GM12864 (cell line): ENCODE results near the gene ATXN2L.

Source experiments
- DNase-seq: peaks from one replicate; pipeline ENCODE4 v3.0.0-alpha.2; 2011; ENCODE audit warnings: low read depth
- H3K4me3 ChIP-seq: 2 replicates; pipeline ENCODE4 v1.5.1; 2011; ENCODE audit warnings: mild to moderate bottlenecking, low read depth, low read length, control low read depth
- TF ChIP-seq, protein P1 (sequence below): IDR thresholded peaks from 2 replicates; pipeline ENCODE4 v1.5.1; 2011; ENCODE audit warnings: low read depth, mild to moderate bottlenecking, moderate library complexity, low read length, control low read depth, inconsistent platforms; ENCODE audit errors: missing control alignments

The ATXN2L gene

DNA sequence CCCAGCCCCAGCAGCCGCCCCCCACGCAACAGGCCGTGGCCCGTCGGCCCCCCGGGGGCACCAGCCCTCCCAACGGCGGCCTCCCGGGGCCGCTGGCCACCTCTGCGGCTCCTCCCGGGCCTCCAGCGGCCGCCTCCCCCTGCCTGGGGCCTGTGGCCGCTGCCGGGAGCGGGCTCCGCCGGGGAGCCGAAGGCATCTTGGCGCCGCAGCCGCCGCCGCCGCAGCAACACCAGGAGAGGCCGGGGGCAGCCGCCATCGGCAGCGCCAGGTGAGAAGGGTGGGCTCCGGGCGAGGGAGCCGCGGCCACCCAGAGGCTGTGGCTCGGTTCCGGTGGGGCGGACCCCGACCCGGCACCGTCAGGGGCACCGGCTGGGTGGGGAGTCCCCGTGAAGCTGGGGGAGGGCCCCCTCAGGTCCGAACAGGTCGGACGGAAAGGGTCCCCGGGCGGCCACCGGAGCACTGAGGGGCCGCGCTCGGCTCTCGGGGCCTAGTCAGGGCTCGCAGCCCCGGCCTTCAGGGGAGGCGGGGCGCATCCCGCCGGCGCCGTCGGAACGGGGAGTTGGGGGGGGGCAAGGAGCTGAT, 583 bp downstream of the ATXN2L start:
- TF ChIP-seq, protein P1, sequence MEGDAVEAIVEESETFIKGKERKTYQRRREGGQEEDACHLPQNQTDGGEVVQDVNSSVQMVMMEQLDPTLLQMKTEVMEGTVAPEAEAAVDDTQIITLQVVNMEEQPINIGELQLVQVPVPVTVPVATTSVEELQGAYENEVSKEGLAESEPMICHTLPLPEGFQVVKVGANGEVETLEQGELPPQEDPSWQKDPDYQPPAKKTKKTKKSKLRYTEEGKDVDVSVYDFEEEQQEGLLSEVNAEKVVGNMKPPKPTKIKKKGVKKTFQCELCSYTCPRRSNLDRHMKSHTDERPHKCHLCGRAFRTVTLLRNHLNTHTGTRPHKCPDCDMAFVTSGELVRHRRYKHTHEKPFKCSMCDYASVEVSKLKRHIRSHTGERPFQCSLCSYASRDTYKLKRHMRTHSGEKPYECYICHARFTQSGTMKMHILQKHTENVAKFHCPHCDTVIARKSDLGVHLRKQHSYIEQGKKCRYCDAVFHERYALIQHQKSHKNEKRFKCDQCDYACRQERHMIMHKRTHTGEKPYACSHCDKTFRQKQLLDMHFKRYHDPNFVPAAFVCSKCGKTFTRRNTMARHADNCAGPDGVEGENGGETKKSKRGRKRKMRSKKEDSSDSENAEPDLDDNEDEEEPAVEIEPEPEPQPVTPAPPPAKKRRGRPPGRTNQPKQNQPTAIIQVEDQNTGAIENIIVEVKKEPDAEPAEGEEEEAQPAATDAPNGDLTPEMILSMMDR: no peak
- H3K4me3 ChIP-seq: peak overlapping the region; percentile 65
- no peak for DNase-seq

DNA sequence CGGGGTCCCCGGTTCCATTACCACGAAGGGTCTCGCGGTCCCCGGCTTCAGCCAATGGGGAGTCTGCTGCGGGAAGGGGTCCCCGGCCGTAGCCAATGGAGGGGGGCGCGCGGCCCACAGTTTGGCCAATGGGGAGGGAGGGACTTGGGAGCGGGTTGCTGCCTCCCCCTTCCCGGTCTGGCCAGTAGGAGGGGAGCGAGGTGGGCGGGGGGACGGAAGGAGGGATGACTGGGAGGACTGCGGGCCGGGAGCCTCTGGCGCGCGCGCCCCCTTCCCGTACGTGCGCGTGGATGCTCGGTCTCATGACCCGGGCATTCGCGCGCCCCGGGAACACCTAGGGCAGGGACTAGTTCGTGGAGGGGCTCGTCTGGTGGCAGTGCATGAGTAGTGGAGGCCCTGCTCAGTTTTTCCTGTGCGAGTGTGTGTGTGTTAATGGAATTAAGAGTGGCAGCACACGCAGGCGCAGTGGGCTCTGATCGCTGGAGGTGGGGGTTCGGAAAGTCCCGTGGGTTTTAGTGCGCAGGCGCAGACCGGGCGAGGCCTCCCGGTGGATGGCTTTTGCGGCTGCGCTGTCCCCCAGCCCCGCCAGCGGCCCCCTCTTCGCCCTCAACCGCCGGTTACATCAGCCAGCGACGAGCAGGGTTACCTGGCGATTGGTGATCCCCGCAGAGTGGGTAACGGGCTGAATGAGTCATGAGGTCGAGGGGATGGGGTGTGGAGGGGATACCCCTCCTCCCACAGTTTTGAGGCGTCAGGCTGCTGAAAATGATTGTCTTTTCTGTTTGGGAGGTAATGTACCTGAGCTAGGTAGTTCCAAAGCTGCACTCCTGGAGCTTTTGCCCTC, 1.3 kb downstream of the ATXN2L start:
- TF ChIP-seq, protein P1: no peak
- DNase-seq: peak; percentile 89

DNA sequence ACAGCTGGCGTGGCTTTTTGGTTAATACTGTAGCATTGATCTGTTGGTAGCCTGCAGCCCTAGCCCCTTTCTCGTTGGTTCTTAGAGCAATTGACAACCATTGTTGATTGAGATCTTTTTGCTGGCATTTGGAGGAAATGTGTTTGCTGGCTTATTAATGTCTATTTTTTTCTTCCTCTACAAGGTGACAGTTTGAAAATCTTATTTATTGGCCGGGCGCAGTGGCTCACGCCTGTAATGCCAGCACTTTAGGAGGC, 1.8 kb downstream of the ATXN2L start:
- no peak for DNase-seq
- TF ChIP-seq, protein P1: no peak
- peak overlapping the region; percentile 65 for H3K4me3 ChIP-seq

More for the DNA sequence above, 1.3 kb downstream of the ATXN2L start:
- H3K4me3 ChIP-seq: peak overlapping the region; percentile 65

DNA sequence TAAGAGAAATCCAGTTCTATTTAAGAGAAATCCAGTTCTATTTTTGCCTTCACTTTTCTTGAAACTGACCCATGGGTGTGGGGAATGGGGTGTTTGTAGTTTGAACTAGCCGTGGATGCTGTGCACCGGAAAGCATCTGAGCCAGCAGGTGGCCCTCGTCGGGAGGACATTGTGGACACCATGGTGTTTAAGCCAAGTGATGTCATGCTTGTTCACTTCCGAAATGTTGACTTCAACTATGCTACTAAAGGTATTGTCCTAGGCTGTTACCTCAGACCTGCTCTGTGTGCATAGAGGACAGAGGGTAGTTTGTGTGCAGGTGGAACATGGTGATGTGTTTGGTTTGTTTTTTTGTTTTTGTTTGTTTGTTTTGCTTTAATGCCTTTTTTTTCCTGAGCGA, 3.3 kb downstream of the ATXN2L start:
- TF ChIP-seq, protein P1: no peak
- DNase-seq: no peak
- no peak overlapping the region for H3K4me3 ChIP-seq

DNA sequence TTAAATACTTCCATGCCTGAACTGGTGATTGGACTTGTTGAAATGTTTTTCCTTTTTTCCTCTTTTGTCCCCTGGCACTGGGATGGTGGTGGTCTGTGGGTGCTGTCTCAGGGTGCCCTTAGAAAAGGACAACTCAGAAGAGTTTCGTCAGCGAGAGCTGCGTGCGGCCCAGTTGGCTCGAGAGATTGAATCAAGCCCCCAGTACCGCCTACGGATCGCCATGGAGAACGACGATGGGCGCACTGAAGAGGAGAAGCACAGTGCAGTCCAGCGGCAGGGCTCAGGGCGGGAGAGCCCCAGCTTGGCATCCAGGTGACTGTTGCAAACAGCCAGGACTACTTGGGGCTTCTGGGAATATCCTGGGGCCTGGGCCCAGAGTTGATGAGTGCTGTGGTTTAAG, 6.9 kb downstream of the ATXN2L start:
- TF ChIP-seq, protein P1: no peak
- no peak for DNase-seq
- H3K4me3 ChIP-seq: no peak overlapping the region

DNA sequence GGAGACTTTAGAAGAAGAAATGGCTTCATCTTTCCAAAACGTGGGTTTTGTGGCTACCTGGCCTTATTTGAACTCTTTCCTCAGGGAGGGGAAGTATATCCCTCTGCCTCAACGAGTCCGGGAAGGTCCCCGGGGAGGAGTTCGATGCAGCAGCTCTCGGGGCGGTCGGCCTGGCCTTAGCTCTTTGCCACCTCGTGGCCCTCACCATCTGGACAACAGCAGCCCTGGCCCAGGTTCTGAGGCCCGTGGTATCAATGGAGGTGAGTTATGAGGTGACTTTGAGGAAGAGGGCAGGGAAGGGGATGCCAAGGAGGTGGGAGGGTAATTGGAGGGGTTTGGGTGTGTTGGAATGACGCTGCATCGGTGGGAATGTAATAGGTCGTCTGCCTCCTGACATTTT, 7.7 kb downstream of the ATXN2L start:
- TF ChIP-seq, protein P1: no peak
- DNase-seq: no peak
- no peak overlapping the region for H3K4me3 ChIP-seq

DNA sequence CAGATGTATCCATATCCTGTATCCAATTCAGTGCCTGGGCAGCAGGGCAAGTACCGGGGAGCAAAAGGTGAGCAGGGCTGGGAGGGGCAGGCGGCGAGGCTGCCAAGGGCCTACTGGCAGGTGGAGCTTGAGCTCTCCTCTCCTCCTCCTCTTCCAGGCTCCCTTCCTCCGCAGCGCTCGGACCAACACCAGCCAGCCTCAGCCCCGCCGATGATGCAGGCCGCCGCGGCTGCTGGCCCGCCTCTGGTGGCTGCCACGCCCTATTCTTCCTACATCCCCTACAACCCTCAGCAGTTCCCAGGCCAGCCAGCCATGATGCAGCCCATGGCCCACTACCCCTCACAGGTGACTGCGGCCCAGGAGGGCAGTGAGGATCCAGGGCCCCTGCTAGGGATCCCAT, 11.6 kb downstream of the ATXN2L start:
- DNase-seq: no peak
- TF ChIP-seq, protein P1: no peak
- no peak overlapping the region for H3K4me3 ChIP-seq
